Embryonic facial prominence (tissue), 1 donor: ENCODE measurements around the gene PKD2L1.
"Not testable (repeated sequence)": the region's sequence is repeated elsewhere in the genome, so short reads cannot be mapped to it uniquely, and the experiment has no call there.

Source experiments
- DNase-seq: peaks from one replicate; pipeline ENCODE4 v3.0.0-alpha.2; 2016; ENCODE audit errors: extremely low spot score

The PKD2L1 gene

GRCh38 chr10:100330079-100330478, at the start of gene PKD2L1:
TSS of gene PKD2L1 (minus strand) at chr10:100330228. CDS start at chr10:100330103, 125 bp downstream.
- DNase-seq, result no peak

DNA sequence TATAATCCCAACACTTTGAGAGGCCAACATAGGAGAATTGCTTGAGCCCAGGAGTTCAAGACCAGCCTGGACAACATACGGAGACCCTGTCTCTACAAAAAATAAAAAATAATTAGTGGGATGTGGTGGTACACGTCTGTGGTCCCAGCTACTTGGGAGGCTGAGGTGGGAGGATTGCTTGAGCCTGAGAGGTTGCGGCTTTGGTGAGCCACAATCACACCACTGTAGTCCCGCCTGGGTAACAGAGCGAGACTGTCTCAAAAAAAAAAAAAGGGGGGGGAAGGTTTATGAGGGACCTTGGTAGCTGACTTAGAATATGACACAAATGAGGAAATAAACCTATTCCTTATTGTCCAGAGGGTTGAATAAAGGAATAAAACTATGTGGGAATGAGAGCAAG, 47.8 kb upstream of the PKD2L1 start:
- no peak for DNase-seq

DNA sequence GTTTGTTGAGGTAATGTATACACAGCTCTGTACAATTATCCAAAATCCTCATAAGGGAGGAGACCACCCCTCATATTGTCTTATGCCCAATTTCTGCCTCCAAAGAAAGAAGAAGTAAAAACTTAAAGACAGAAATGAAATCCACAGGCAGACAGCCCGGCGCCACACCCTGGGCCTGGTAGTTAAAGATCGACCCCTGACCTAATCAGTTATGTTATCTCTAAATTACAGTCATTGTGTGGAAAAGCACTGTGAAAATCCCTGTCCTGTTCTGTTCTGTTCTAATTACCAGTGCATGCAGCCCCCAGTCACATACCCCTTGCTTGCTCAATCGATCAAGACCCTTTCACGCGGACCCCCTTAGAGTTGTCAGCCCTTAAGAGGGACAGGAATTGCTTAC, 46.6 kb upstream of the PKD2L1 start:
- not testable (repeated sequence) for DNase-seq

DNA sequence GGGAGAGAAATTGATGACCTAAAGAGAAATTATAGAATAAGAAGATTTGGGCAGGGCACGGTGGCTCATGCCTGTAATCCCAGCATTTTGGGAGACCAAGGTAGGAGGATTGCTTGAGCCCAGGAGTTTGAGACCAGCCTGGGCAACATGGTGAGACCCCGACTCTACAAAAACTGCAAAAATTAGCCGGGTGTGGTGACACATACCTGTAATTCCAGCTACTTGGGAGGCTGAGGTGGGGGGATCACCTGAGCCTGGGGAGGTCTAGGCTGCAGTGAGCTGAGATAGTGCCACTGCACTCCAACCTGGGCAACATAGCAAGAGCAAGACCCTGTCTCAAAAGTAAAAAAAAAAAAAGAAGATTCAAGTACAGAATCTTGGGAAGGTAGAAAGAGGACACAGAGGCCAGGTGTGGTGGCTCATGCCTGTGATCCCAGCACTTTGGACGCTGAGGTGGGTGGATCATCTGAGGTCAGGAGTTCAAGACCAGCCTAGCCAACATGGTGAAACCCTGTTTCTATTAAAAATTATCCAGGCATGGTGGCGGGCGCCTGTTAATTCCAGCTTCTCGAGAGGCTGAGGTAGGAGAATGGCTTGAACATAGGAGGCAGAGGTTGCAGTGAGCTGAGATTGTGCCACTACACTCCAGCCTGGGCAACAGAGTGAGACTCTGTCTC, 44.8 kb upstream of the PKD2L1 start:
- not testable (repeated sequence) for DNase-seq

GRCh38 chr10:100374200-100374655, 44.2 kb upstream of the PKD2L1 start:
- no peak for DNase-seq

DNA sequence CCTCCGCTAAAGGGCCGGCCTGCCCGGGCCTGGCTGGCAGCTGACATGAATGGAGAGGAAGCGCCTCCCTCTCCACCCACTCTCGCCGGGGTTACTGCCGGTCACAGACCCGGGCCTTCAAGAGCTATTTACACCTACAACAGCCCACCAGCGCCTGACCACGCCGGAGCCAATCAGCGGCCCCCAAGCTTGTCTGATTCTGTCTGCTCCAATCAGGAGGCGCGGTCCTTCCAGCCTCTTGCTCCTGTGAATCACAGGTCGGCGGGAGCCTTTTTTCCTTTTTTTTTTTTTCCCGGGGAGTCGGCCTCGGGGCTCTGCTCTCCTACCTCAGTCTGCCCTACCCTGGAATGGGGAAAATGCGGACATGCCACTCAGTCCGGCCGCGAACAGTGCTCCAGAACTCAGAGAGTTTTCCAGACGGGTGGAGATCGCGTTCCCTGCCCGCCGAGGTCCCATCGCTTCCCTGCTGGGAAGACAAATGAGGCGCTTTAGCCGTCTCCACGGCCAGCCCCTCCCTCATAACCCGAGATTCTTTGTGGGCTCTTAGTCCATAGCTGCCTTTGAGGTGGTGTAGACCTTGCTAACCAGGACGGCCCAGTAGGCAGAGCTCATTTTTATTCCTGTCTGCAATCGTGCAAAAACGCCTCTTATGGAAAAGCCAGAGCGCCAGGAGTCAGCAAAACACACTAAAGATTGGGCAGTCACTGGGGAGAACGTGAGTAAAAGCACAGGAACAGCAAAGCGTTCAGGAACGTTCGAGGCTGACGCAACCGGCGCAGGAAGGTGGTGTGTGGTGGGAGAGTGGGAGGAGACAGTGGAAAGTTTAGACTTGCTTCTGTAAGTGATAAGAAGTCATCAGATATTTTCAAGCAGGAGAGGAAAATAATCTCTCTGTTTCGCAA, 43.5 kb upstream of the PKD2L1 start:
- peak; percentile 90 for DNase-seq

GRCh38 chr10:100372415-100373297, 42.6 kb upstream of the PKD2L1 start:
- no peak for DNase-seq

DNA sequence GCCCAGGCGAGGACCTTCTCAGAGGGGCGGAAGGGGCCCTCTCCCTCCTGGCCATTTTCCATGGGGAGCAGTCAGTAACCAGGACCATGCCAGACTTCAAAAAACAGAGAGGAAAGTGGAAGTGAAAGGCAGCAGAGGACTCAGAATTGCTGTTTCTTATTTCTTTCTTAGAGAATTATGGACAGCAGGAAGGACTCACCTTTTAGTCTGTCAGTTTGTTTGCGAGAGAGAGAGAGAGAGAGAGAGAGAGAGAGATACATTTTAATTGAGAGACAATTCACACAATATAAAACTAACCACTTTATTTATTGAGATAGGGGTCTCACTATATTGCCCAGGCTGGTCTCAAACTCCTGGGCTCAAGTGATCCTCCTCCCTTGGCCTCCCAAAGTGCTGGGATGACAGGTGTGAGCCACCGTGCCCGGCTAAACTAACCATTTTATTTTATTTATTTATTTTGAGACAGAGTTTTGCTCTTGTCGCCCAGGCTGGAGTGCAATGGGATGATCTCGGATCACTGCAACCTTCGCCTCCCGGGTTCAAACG, 41.5 kb upstream of the PKD2L1 start:
- no peak for DNase-seq

- DNase-seq, result no peak
Observed at GRCh38 chr10:100370714-100371481, 40.9 kb upstream of the PKD2L1 start.

- no peak for DNase-seq
Observed at GRCh38 chr10:100368721-100369120, 38.7 kb upstream of the PKD2L1 start.

DNA sequence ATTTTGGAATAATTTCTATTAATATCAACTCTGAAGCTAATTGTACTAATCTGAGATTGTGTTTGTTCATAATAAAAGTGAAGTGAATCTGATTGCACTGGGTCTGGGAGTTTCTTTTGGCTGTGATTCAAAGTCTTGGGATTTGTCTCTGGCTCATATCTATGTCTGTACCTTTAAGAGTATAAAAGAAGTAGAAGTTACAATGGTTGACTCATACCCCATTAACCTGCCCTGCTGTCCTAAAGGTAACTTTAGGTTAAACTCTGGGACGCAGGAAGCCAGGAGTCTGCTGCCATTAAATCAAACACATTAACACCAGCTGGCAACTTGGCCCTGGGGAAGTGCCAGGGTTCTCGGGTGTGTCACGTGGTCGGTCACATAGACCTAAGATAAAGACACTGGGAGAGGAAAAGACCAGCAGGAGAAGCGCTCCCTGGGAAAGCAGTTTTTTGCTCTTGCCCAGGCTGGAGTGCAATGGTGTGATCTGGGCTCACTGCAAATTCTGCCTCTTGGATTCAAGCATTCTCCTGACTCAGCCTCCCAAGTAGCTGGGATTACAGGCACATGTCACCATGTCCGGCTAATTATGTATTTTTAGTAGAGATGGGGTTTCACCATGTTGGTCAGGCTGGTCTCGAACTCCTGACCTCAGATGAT, 34.8 kb upstream of the PKD2L1 start:
- no peak for DNase-seq

- DNase-seq, result no peak
Observed at GRCh38 chr10:100364175-100364574, 34.1 kb upstream of the PKD2L1 start.

- DNase-seq, result no peak
Observed at GRCh38 chr10:100362570-100363496, 32.8 kb upstream of the PKD2L1 start.

GRCh38 chr10:100360234-100360633, 30.2 kb upstream of the PKD2L1 start:
- DNase-seq, result no peak

GRCh38 chr10:100359529-100360150, 29.6 kb upstream of the PKD2L1 start:
- no peak for DNase-seq

- DNase-seq, result no peak
Observed at GRCh38 chr10:100359030-100359432, 29.0 kb upstream of the PKD2L1 start.

- no peak for DNase-seq
Observed at GRCh38 chr10:100357059-100357858, 27.2 kb upstream of the PKD2L1 start.
